Lung (tissue), 12 donors: ENCODE results near the gene LRRC8D. TPM values are rescaled to one million over a fixed set of nuclear protein-coding genes. Genes with fewer than 3 reads are reported as not detected.

Source experiments
- ATAC-seq: fragments of 200-7000 bp; cut with Tn5 transposase; one replicate; pipeline ENCODE4 v1.9.1; 2020; ENCODE audit warnings: moderate number of reproducible peaks; ENCODE audit not compliant: insufficient read depth, low FRiP score
- DNase-seq, 3 donors: peaks; one replicate each; pipeline ENCODE4 v3.0.0-alpha.2; 2013 to 2017
- H3K27ac ChIP-seq, 2 donors: one replicate each; pipeline ENCODE4 v1.5.1; 2013; ENCODE audit warnings: mild to moderate bottlenecking in 2 of 2, moderate library complexity in 2 of 2, control low read depth in 1 of 2, inconsistent platforms in 1 of 2, low read depth in 1 of 2, low read length in 1 of 2
- H3K27me3 ChIP-seq, 3 donors: one replicate each; pipeline ENCODE4 v1.5.1; 2013; ENCODE audit warnings: low read length in 2 of 3; ENCODE audit not compliant: control insufficient read depth in 3 of 3, insufficient read depth in 3 of 3
- H3K36me3 ChIP-seq, 4 donors: one replicate each; pipeline ENCODE4 v1.5.1; 2013; ENCODE audit warnings: low read length in 4 of 4, mild to moderate bottlenecking in 1 of 4, moderate library complexity in 1 of 4; ENCODE audit not compliant: control insufficient read depth in 4 of 4, insufficient read depth in 4 of 4
- H3K4me1 ChIP-seq, 5 donors: one replicate each; pipeline ENCODE4 v1.5.1; 2013; ENCODE audit warnings: low read length in 5 of 5, mild to moderate bottlenecking in 2 of 5, moderate library complexity in 1 of 5; ENCODE audit not compliant: control insufficient read depth in 5 of 5, insufficient read depth in 5 of 5
- H3K4me3 ChIP-seq: one replicate; pipeline ENCODE4 v1.5.1; 2013; ENCODE audit warnings: mild to moderate bottlenecking, control low read depth, moderate library complexity
- H3K9ac ChIP-seq, 2 donors: one replicate each; pipeline ENCODE4 v1.5.1; 2013; ENCODE audit warnings: low read length in 2 of 2, control low read depth in 1 of 2; ENCODE audit not compliant: insufficient read depth in 1 of 2
- H3K9me3 ChIP-seq, 4 donors: one replicate each; pipeline ENCODE4 v1.5.1; 2013; ENCODE audit warnings: low read length in 3 of 4, mild to moderate bottlenecking in 1 of 4, moderate library complexity in 1 of 4; ENCODE audit not compliant: control insufficient read depth in 4 of 4, insufficient read depth in 3 of 4
- CTCF ChIP-seq: IDR thresholded peaks from 2 replicates; pipeline ENCODE4 v1.5.1; 2012; ENCODE audit warnings: mild to moderate bottlenecking; ENCODE audit errors: control extremely low read depth, extremely low read depth
- WGBS, 2 donors: extraction: QIAGEN DNeasy Blood & Tissue Kit; methylation state at CpG; one replicate each; pipeline ENCODE4 v1.1.7; 2013; 5-methylcytosine and 5-hydroxymethylcytosine counted together
- polyA plus RNA-seq, 2 donors: library from polyadenylated mRNA; stranded (reverse); fragments of 200-250 nt; gene quantifications; one replicate each; pipeline ENCODE4 v1.2.1, GENCODE V29; 2013
- total RNA-seq, 2 donors: library from RNA; depleted of rRNA in 1 of 2; stranded (reverse); fragments of >200 nt in 1 of 2; gene quantifications; one replicate each; pipeline ENCODE4 v1.2.1, GENCODE V29; 2014 to 2021
- donor health status: control.
- donor health status: control.
- donor health status: Bipolar disorder and iron deficiency.
- donor health status: healthy.
- donor health status: DM: yes; HTN: yes; CAD: no.

The LRRC8D gene
- total and polyA plus RNA-seq, 4 donors = 5.1 to 24.2 (median 11.3) TPM

- ATAC-seq = no peak
- Histone ChIP-seq H3K27ac (no peak overlapping the region), H3K9ac (no peak overlapping the region), H3K27me3 (no peaks in the 10 kb centered on the region), H3K9me3 (no peaks in the 10 kb centered on the region), H3K4me3 (no peak overlapping the region), H3K4me1 (peaks cover 0 to 16% (median 0%) of the 10 kb centered on the region in 5 donors), H3K36me3 (no peaks in the 10 kb centered on the region)
- DNase-seq = no peak
- 95% methylated on average over 6 of the region's 6 CpGs for WGBS, 2 donors
- TF ChIP-seq CTCF = no peak
Measured at GRCh38 chr1:89882348-89883029, 61.7 kb downstream of the LRRC8D start.

- no peaks in the 10 kb centered on the region for H3K27me3 ChIP-seq
- DNase-seq (no peak), ATAC-seq (no peak)
- H3K4me3 ChIP-seq = no peak overlapping the region
- H3K9ac ChIP-seq = no peak overlapping the region
- no peaks in the 10 kb centered on the region for H3K9me3 ChIP-seq
- no peaks in the 10 kb centered on the region for H3K36me3 ChIP-seq
- no peak for TF ChIP-seq CTCF
- 98 to 99% methylated on average over 6 of the region's 6 CpGs for WGBS, 2 donors
- H3K27ac ChIP-seq = no peak overlapping the region
- peaks cover 0 to 18% (median 0%) of the 10 kb centered on the region in 5 donors for H3K4me1 ChIP-seq
Measured at GRCh38 chr1:89883030-89883379, 62.2 kb downstream of the LRRC8D start.

- H3K4me1 ChIP-seq = peaks cover 0 to 10% (median 0%) of the 10 kb centered on the region in 5 donors
- H3K9me3 ChIP-seq = no peaks in the 10 kb centered on the region
- ATAC-seq (no peak), DNase-seq (no peak)
- 92 to 97% methylated on average over 6 of the region's 6 CpGs for WGBS, 2 donors
- no peak overlapping the region for H3K9ac ChIP-seq
- no peaks in the 10 kb centered on the region for H3K27me3 ChIP-seq
- TF ChIP-seq CTCF = no peak
- H3K27ac ChIP-seq = no peak overlapping the region
- H3K4me3 ChIP-seq = no peak overlapping the region
- H3K36me3 ChIP-seq = no peaks in the 10 kb centered on the region
Measured at GRCh38 chr1:89884718-89885596, 64.1 kb downstream of the LRRC8D start.
